Activated CD8-positive, alpha-beta T cell treated with anti-CD3 and anti-CD28 coated beads for 36 hours (primary cell): Measurements from ENCODE around the gene LARGE1. TPM values are rescaled to one million over a fixed set of nuclear protein-coding genes. Genes with fewer than 3 reads are reported as not detected.

Experiments
- ATAC-seq: fragments of 200-7000 bp; cut with Tn5 transposase; one replicate; pipeline ENCODE4 v1.10.0; 2021; ENCODE audit warnings: mild to moderate bottlenecking, moderate library complexity
- CTCF ChIA-PET: fragments of 350-600 bp; sonication (Branson Sonifier 250); formaldehyde crosslinking; loops from one replicate; lab custom pipeline; 2021; ENCODE audit warnings: antibody characterized with exemption; lab: Charles Lee
- POLR2A ChIA-PET: fragments of 350-600 bp; sonication (Branson Sonifier 250); formaldehyde crosslinking; loops from one replicate; lab custom pipeline; 2021; ENCODE audit warnings: antibody characterized with exemption; lab: Charles Lee
- DNase-seq: peaks from one replicate; pipeline ENCODE4 v3.0.0-alpha.2; 2020
- H3K27ac Mint-ChIP-seq: one replicate; pipeline ENCODE4 v1.8.0; 2021; ENCODE audit warnings: mild to moderate bottlenecking, mixed read lengths
- H3K27me3 Mint-ChIP-seq: one replicate; pipeline ENCODE4 v1.8.0; 2021; ENCODE audit warnings: mixed read lengths
- H3K36me3 Mint-ChIP-seq: one replicate; pipeline ENCODE4 v1.8.0; 2021; ENCODE audit warnings: low read depth, mixed read lengths
- H3K4me1 Mint-ChIP-seq: one replicate; pipeline ENCODE4 v1.8.0; 2021; ENCODE audit warnings: low read depth, mixed read lengths
- H3K4me3 Mint-ChIP-seq: one replicate; pipeline ENCODE4 v1.8.0; 2021; ENCODE audit warnings: mild to moderate bottlenecking, moderate library complexity, mixed read lengths
- H3K9me3 Mint-ChIP-seq: one replicate; pipeline ENCODE4 v1.8.0; 2021; ENCODE audit warnings: mixed read lengths
- intact Hi-C: fragments of 100-400 bp; cut with micrococcal nuclease; formaldehyde crosslinking; loops from one replicate; pipeline ENCODE4 v1.10.0; 2022
- total RNA-seq, 2 experiments: library from RNA; stranded (reverse); gene quantifications; one replicate each; pipeline ENCODE4 v1.2.3, GENCODE V29; 2021
- TF ChIP-seq, protein P1 (sequence below): fragments of 200-600 bp; IDR thresholded peaks from one replicate; pipeline ENCODE4 v1.8.0; 2022; ENCODE audit warnings: antibody characterized with exemption, mild to moderate bottlenecking

The LARGE1 gene
- total RNA-seq, 2 experiments from 2014 or later: 0.31 to 0.32 TPM

DNA sequence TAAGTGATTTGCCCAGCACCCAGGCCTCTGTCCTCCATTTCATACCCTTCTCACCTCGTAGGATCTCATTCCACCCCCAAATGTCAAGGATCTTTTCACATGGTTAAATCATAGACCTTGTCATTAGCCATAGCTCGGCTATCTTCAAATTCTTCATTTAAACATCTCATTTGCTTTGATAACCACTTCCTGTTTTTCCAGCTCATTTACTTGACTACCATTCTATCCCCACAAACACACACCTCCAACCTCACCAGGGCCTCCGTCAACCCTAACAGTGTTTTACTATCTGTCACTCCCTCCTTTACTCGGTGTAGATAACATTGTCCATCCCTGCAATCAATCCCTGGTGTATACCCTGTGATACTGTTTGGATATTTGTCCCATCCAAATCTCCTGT, 36.8 kb upstream of the LARGE1 start:
- POLR2A ChIA-PET: no interaction called here
- Mint-ChIP-seq H3K4me1 (no peaks in the 10 kb centered on the region), H3K4me3 (no peak overlapping the region), H3K27me3 (peaks cover 6% of the 10 kb centered on the region), H3K36me3 (no peaks in the 10 kb centered on the region), H3K27ac (no peak overlapping the region), H3K9me3 (peaks cover 1% of the 10 kb centered on the region)
- TF ChIP-seq, protein P1, sequence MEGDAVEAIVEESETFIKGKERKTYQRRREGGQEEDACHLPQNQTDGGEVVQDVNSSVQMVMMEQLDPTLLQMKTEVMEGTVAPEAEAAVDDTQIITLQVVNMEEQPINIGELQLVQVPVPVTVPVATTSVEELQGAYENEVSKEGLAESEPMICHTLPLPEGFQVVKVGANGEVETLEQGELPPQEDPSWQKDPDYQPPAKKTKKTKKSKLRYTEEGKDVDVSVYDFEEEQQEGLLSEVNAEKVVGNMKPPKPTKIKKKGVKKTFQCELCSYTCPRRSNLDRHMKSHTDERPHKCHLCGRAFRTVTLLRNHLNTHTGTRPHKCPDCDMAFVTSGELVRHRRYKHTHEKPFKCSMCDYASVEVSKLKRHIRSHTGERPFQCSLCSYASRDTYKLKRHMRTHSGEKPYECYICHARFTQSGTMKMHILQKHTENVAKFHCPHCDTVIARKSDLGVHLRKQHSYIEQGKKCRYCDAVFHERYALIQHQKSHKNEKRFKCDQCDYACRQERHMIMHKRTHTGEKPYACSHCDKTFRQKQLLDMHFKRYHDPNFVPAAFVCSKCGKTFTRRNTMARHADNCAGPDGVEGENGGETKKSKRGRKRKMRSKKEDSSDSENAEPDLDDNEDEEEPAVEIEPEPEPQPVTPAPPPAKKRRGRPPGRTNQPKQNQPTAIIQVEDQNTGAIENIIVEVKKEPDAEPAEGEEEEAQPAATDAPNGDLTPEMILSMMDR: no peak
- ATAC-seq (no peak), DNase-seq (no peak)
- intact Hi-C loops: no loop called here
- CTCF ChIA-PET: no interaction called here

DNA sequence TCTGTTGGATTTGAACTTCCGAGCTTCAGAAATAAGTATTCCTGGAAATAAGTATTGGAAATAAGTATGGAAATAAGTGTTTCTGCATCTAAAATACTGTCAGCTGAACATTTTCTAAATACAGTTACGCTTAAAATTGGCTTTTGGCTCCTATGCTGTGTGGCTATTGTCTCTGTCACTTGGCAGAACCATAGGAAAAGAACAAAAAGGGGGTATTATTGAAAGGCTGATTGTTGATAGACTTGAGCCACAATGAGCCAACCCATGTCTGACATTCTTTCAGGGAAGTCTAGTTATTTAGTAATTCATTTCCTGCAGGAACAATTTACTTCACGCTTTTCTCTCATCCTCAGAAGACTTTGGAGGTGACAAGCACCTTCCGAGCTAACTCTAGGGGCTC, 32.5 kb upstream of the LARGE1 start:
- TF ChIP-seq, protein P1: no peak
- Mint-ChIP-seq H3K9me3 (peaks cover 2% of the 10 kb centered on the region), H3K27ac (no peak overlapping the region), H3K4me3 (no peak overlapping the region), H3K36me3 (no peaks in the 10 kb centered on the region), H3K4me1 (no peaks in the 10 kb centered on the region), H3K27me3 (peaks cover 8% of the 10 kb centered on the region)
- no peak for ATAC-seq
- no peak for DNase-seq
- ChIA-PET CTCF (no interaction called here), POLR2A (interaction anchor here (0.7 to 1.0 kb wide), 2 partner anchors 36 to 172 kb away, joined by 3 read pairs; no protein-coding TSS in a partner anchor)
- intact Hi-C loops: no loop called here

GRCh38 chr22:33940741-33941140, 20.5 kb upstream of the LARGE1 start:
- no peak overlapping the region for H3K27ac Mint-ChIP-seq
- intact Hi-C loops: no loop called here
- no peak for ATAC-seq
- TF ChIP-seq, protein P1: no peak
- H3K4me1 Mint-ChIP-seq: no peaks in the 10 kb centered on the region
- ChIA-PET CTCF (no interaction called here), POLR2A (no interaction called here)
- no peaks in the 10 kb centered on the region for H3K36me3 Mint-ChIP-seq
- peaks cover 3% of the 10 kb centered on the region for H3K27me3 Mint-ChIP-seq
- DNase-seq: no peak
- no peak overlapping the region for H3K4me3 Mint-ChIP-seq
- peaks cover 8% of the 10 kb centered on the region for H3K9me3 Mint-ChIP-seq

DNA sequence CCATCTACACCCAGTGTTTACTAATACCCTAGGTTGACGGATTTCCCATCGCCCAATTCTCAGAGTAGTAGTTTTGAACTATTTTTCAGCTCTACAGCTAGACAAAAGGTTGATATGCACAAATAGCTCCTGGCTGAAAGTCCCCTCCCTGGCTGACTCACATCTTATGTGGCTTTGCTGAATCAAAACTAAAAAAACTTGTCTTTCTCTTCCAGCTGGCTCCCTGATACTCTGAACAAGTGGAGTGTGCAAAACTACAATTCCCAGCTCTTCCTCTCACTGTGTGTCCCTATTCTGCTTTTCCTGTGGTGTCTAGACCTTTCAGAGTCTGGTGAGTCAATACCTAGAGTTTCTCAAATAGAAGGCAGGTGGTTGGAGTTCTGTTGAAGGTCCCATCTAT, 12.7 kb upstream of the LARGE1 start:
- ATAC-seq: no peak
- TF ChIP-seq, protein P1: no peak
- no peaks in the 10 kb centered on the region for H3K9me3 Mint-ChIP-seq
- intact Hi-C loops: no loop called here
- ChIA-PET POLR2A (interaction anchor here (0.7 kb wide), 1 partner anchor 270 kb away, joined by 3 read pairs; no protein-coding TSS in a partner anchor), CTCF (no interaction called here)
- H3K4me1 Mint-ChIP-seq: no peaks in the 10 kb centered on the region
- no peak for DNase-seq
- H3K27me3 Mint-ChIP-seq: peaks cover 14% of the 10 kb centered on the region
- no peaks in the 10 kb centered on the region for H3K36me3 Mint-ChIP-seq
- H3K4me3 Mint-ChIP-seq: no peak overlapping the region
- H3K27ac Mint-ChIP-seq: no peak overlapping the region

- Mint-ChIP-seq H3K4me1 (no peaks in the 10 kb centered on the region), H3K4me3 (no peak overlapping the region), H3K36me3 (no peaks in the 10 kb centered on the region), H3K27ac (no peak overlapping the region), H3K9me3 (no peaks in the 10 kb centered on the region), H3K27me3 (peaks cover 23% of the 10 kb centered on the region)
- CTCF ChIA-PET: no interaction called here
- ATAC-seq (no peak), DNase-seq (no peak)
- POLR2A ChIA-PET: no interaction called here
- TF ChIP-seq, protein P1: no peak
- intact Hi-C loops: no loop called here
Measured at GRCh38 chr22:33931406-33931805, 11.1 kb upstream of the LARGE1 start.
